GM23248 (cell line): ENCODE data around the gene PLD1.

Source experiments
- EZH2 ChIP-seq: fragments of 200-600 bp; sonication (generic); IDR thresholded peaks from 2 replicates; pipeline ENCODE4 v1.6.1; 2018; ENCODE audit warnings: antibody characterized with exemption, mild to moderate bottlenecking; ENCODE audit not compliant: insufficient read depth, poor library complexity, severe bottlenecking
- EZH2phosphoT487 ChIP-seq: fragments of 200-600 bp; sonication (generic); IDR thresholded peaks from 2 replicates; pipeline ENCODE4 v1.6.1; 2018; ENCODE audit warnings: antibody characterized with exemption, moderate library complexity, mild to moderate bottlenecking, low read depth; ENCODE audit not compliant: insufficient read depth

DNA sequence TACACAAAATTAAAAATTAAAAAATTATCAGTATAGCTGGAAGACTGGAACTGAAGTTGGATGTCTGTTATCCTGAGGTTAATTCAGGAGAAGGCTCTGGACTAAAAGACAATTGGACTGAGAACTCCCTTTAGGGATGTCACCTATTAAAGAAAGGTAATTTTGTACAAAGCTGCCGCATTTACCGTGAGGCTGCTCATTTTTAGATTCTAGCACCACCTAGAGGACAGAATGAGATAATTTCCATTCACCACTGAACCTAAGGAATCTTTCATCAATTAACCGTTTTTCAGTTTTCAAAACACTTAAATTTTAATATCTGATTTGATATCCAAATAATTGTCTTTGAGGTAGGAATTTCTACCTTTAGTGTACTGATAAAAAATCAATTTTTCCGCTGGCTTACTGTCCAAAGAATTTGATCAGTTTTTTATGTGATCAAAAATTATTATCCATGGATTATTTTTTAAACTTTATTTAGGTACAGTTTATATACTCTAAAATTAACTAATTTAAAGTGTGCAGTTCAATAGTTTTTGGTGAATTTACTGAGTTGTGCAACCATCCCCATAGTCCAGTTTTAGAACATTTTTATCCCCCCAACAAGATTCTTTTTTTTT lies 243.4 kb downstream of the PLD1 start:
- TF ChIP-seq EZH2, result no peak
- TF ChIP-seq EZH2phosphoT487, result no peak
